Uterus (tissue), 2 donors: ENCODE data around the gene CAPN9.

ENCODE experiments used
- POLR2A ChIP-seq, 2 donors: fragments of 450-650 bp; IDR thresholded peaks; one replicate each; pipeline ENCODE4 v1.6.1; 2016; ENCODE audit warnings: antibody characterized with exemption in 2 of 2, mild to moderate bottlenecking in 1 of 2, moderate library complexity in 1 of 2
- TF ChIP-seq, protein P1 (sequence below), 4 experiments: fragments of 200-600 bp in 2 of 4; fragments of 450-650 bp in 2 of 4; sonication (generic) in 2 of 4; IDR thresholded peaks; one replicate each; pipeline ENCODE4 v1.5.1; 2016 to 2019; ENCODE audit warnings: antibody characterized with exemption in 4 of 4, mild to moderate bottlenecking in 2 of 4, moderate library complexity in 1 of 4

DNA sequence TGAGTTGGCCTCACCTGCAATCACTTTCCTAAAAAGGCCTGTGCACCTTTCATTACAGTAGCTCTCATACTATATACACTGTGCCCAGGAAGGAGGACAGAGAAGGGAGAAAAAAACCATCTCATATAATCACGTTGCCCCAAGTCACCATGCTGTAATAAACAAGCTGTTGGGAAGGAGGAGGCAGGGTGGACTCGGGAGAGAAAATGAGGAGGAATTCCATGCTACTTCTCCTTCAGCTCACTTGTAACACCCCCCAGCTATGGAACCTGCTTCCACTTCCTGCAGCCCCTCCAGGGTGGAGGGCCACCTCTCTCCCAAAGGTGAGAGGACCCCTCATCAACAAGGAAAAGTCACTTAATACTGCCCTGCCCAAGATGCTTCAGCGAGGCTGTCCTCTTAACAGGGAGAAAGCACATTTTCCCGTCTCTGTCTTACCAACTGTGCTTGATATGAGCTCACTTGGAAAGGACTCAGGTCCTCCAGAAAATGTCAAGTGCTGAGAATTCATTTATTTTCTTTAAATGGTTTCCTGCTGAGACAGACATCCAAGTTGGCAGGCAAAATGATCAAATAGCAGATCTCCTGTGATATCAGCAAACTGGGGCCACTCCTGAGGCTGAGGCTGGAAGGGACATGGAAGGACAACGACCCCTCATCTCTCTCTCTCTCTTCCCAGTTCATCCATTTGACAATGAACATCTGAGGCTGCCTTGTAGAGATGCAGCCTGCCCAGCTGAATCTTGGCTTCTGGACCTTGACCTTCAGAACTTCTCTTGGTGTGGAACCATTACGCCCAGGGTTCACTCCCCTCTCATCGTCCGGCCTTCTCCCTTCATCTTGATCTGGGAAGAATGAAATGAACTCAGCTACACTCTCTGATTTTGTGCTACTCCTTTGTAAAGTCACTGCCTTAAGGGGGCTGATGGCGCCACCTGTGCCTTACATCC lies 54.0 kb downstream of the CAPN9 start:
- TF ChIP-seq, protein P1, sequence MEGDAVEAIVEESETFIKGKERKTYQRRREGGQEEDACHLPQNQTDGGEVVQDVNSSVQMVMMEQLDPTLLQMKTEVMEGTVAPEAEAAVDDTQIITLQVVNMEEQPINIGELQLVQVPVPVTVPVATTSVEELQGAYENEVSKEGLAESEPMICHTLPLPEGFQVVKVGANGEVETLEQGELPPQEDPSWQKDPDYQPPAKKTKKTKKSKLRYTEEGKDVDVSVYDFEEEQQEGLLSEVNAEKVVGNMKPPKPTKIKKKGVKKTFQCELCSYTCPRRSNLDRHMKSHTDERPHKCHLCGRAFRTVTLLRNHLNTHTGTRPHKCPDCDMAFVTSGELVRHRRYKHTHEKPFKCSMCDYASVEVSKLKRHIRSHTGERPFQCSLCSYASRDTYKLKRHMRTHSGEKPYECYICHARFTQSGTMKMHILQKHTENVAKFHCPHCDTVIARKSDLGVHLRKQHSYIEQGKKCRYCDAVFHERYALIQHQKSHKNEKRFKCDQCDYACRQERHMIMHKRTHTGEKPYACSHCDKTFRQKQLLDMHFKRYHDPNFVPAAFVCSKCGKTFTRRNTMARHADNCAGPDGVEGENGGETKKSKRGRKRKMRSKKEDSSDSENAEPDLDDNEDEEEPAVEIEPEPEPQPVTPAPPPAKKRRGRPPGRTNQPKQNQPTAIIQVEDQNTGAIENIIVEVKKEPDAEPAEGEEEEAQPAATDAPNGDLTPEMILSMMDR (IDR thresholded peaks at IDR 0.05): no peak
- TF ChIP-seq POLR2A (IDR thresholded peaks at IDR 0.05): no peak
